ENCODE data around the gene KCNIP4.

The KCNIP4 gene

GRCh38 chr4:21514022-21514694 lies 434.4 kb downstream of the KCNIP4 start:
- no peak for DNase-seq (ENCODE audit: low spot score)
- TF ChIP-seq CTCF (IDR thresholded peaks at IDR 0.05; ENCODE audit: borderline replicate concordance, control extremely low read depth, extremely low read depth, insufficient read depth, missing control alignments): no peak
- in situ Hi-C loops (cut with MboI; ENCODE audit: low sequenced_read_pairs, unreplicated experiment): loop anchor here (10.0 kb wide), 1 partner anchor 251 kb away; no protein-coding TSS in a partner anchor

GRCh38 chr4:21512353-21512752 lies 436.2 kb downstream of the KCNIP4 start:
- TF ChIP-seq CTCF (IDR thresholded peaks at IDR 0.05; ENCODE audit: borderline replicate concordance, control extremely low read depth, extremely low read depth, insufficient read depth, missing control alignments): no peak
- in situ Hi-C loops (cut with MboI; ENCODE audit: low sequenced_read_pairs, unreplicated experiment): loop anchor here (10.0 kb wide), 1 partner anchor 252 kb away; no protein-coding TSS in a partner anchor
- DNase-seq (ENCODE audit: low spot score): peak; percentile 5

- DNase-seq (ENCODE audit: low spot score): no peak
- in situ Hi-C loops (cut with MboI; ENCODE audit: low sequenced_read_pairs, unreplicated experiment): no loop called here
- peak; percentile 29 for TF ChIP-seq CTCF (IDR thresholded peaks at IDR 0.05; ENCODE audit: borderline replicate concordance, control extremely low read depth, extremely low read depth, insufficient read depth, missing control alignments)
Observed at GRCh38 chr4:21507439-21507838, 441.1 kb downstream of the KCNIP4 start.

- no peak for DNase-seq (ENCODE audit: low spot score)
- in situ Hi-C loops (cut with MboI; ENCODE audit: low sequenced_read_pairs, unreplicated experiment): no loop called here
- TF ChIP-seq CTCF (IDR thresholded peaks at IDR 0.05; ENCODE audit: borderline replicate concordance, control extremely low read depth, extremely low read depth, insufficient read depth, missing control alignments): no peak
Observed at GRCh38 chr4:21490682-21491081, 457.9 kb downstream of the KCNIP4 start.

- no peak for TF ChIP-seq CTCF (IDR thresholded peaks at IDR 0.05; ENCODE audit: borderline replicate concordance, control extremely low read depth, extremely low read depth, insufficient read depth, missing control alignments)
- in situ Hi-C loops (cut with MboI; ENCODE audit: low sequenced_read_pairs, unreplicated experiment): no loop called here
- DNase-seq (ENCODE audit: low spot score): no peak
Observed at GRCh38 chr4:21476757-21477156, 471.8 kb downstream of the KCNIP4 start.

GRCh38 chr4:21474195-21474594 lies 474.4 kb downstream of the KCNIP4 start:
- in situ Hi-C loops (cut with MboI; ENCODE audit: low sequenced_read_pairs, unreplicated experiment): loop anchor here (25.0 kb wide), 1 partner anchor 712 kb away; no protein-coding TSS in a partner anchor
- DNase-seq (ENCODE audit: low spot score): no peak
- no peak for TF ChIP-seq CTCF (IDR thresholded peaks at IDR 0.05; ENCODE audit: borderline replicate concordance, control extremely low read depth, extremely low read depth, insufficient read depth, missing control alignments)
